GM12872 (cell line): Measurements from ENCODE around the gene RBM20.

Experiments
- TF ChIP-seq, protein P1 (sequence below): IDR thresholded peaks from 3 replicates; pipeline ENCODE4 v1.5.1; 2011; ENCODE audit warnings: low read depth, mild to moderate bottlenecking, low read length, moderate library complexity; ENCODE audit not compliant: insufficient read depth

Gene RBM20

DNA sequence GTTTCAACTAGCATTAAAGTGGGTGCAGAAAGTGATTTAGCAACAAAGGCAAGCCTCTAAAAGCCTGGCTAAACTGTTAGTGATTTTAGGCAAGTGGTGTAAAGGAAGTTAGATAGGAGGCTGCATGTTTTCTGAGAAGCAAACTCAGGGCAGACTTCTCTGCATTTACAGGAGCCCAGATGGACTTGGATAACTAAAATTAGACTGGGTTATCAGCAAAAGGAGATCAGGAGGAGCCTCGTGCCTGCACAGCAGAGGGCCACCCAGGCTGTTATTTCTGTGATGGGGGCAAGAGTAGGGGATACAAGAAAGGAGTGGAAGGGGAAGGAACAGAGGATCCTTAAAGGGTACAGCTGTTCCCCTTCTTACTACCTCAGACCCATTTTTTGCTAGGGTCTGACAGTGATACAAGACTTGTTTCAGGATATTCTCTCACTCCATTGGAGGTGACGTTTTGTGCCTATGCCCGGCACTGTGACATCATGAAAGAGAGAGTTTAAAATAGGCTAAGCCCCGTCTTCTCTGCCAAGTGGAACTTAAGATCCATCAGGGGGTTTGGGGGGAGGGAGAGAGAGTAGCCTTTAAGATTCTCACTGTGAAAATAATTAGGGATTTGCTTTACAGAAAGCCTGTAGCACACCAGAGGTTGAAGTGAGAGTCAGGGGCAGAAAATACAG, 178.0 kb downstream of the RBM20 start:
- TF ChIP-seq, protein P1, sequence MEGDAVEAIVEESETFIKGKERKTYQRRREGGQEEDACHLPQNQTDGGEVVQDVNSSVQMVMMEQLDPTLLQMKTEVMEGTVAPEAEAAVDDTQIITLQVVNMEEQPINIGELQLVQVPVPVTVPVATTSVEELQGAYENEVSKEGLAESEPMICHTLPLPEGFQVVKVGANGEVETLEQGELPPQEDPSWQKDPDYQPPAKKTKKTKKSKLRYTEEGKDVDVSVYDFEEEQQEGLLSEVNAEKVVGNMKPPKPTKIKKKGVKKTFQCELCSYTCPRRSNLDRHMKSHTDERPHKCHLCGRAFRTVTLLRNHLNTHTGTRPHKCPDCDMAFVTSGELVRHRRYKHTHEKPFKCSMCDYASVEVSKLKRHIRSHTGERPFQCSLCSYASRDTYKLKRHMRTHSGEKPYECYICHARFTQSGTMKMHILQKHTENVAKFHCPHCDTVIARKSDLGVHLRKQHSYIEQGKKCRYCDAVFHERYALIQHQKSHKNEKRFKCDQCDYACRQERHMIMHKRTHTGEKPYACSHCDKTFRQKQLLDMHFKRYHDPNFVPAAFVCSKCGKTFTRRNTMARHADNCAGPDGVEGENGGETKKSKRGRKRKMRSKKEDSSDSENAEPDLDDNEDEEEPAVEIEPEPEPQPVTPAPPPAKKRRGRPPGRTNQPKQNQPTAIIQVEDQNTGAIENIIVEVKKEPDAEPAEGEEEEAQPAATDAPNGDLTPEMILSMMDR, result no peak

DNA sequence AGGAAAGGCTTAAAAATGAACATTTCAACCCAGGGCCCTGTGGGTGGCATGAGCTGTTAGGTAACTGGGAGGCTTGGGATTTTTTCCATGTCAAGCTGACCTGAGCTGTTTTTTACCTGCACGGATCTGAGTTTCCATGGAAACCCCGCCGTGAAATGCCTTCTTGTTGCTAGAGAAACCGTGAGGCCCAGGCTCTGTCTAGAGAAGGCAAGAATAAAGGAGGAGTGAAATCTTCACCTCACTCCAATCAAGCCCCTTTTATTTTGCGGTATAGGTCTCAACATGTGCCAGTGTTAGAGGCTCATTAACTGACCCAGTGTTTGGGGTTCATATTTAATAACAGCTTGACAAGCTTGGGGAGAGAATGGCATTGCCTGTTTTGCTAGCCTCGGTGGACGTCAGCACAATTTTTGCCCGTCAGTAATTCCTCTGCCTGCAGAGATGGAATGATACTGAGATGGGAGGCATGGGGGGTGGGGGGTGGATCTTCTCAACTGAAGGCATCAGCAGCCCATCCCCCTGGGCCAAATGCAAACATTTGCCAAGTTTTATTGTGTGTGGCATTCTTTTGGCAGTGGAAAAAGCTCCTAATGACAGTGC, 178.7 kb downstream of the RBM20 start:
- TF ChIP-seq, protein P1, result no peak

DNA sequence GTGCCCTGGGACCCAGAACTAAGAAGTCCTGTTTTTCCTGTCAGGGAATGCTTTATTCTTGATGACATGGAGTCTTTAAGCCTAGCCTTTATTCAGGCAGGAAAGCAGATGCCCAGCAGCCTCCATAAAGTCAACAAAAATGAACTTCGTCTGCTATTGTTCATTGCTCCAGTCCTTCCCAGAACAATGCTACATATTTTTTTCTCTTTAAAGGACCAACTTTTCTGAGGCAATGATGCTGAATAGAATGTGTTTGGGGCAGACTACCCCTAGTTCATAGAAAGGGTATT, 180.0 kb downstream of the RBM20 start:
- TF ChIP-seq, protein P1, result no peak

DNA sequence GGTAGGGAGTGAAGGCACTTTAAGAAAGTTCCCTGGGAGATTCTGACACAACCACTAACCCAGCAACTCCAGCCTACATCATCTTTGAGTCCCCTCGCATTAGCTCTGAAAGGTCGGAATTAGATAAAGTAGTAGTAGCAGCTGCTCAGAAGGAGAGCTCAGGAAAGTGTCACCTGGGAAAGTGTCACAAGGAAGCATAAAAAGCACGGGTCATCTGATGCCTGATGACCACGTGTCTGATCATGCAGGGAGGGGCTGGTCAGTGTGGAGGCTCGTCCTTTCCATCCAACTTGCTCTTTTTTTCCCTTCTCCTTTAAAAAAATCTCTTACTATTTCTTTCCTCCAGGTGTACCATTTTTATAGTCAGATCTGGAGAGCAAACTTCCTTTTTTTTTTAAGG, 180.5 kb downstream of the RBM20 start:
- TF ChIP-seq, protein P1, result no peak

DNA sequence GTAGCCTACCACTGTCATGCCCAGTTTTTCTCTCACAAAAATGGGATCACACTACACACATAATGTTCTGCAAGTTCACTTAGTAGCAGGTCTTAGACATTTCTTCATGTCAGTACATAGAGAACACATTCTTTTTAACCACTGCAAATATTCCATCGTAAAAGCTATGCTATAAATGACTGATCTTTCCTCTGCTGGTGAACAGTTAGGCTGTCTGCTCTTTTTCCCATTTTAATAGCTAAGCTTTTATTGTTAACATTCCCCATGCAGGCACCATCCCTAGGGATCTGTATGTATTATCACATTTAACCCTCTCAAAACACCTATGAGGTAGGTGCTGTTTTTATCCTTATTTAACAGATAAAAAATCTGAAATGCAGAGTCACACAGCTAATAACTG, 181.4 kb downstream of the RBM20 start:
- TF ChIP-seq, protein P1, result no peak

DNA sequence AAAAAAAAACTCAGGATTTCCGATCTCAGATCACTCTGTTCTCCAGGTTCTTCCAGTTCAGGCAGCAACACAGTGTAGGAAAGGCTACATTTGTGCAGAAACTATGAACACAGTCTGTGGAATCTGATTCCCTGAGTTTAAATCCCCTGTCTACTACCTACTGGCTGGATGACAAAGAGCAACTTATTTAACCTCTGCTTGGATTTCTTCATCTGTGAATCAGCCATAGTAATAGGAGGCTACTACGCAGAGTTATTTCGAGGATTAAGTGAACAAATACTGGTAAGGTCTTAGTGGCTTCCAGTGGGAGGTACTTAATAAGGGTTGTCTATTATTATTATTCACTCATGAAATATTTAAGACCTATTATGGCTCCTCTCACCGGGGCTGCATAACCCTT, 183.3 kb downstream of the RBM20 start:
- TF ChIP-seq, protein P1, result no peak

DNA sequence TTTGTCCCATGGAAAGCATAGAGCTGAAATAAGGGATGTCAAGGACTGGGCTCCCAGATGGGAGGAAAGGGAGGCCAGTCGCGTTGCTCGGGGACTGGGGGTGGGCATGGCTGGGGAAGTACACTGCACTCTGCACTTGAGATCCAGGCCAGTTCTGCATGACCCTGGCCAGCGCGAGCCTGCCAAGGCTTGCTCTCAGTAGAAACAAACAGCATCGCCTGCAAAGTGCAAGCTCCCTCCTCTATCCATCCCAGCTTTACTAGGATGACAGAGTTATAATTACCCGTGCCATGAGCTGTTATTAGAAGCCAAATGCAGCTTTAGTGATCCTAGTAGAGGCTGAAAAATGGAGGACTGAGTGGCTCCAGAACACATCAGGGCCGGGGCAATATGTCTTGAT, 183.7 kb downstream of the RBM20 start:
- TF ChIP-seq, protein P1, result no peak
